ENCODE results near the gene TCP1. TPM values are rescaled to one million over a fixed set of nuclear protein-coding genes. Genes with fewer than 3 reads are reported as not detected.
"Not testable (repeated sequence)": the region's sequence is repeated elsewhere in the genome, so short reads cannot be mapped to it uniquely, and the experiment has no call there.

TCP1 gene
- polyA plus RNA-seq, 1 donor: 210 TPM

DNA sequence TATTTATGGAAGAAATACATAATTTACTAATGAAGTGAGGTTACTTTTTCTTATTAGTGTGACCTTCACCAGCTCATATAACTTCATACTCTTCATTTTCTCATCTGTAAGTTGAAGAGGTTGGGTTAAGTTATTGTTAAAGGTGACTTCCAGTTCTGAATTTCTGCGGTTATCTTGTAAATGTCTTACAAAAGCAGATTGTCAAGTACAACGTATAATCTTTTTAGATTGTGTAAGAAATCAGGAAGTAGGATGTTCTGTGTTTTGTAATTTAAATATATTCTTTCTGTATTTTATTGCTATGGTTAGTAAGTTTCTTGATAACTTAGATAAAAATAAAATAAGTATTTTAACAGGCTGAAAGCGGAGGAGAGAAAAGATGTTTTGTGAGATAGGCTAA, 50.1 kb downstream of the TCP1 start:
- DNase-seq (ENCODE audit: low read depth): no peak

DNA sequence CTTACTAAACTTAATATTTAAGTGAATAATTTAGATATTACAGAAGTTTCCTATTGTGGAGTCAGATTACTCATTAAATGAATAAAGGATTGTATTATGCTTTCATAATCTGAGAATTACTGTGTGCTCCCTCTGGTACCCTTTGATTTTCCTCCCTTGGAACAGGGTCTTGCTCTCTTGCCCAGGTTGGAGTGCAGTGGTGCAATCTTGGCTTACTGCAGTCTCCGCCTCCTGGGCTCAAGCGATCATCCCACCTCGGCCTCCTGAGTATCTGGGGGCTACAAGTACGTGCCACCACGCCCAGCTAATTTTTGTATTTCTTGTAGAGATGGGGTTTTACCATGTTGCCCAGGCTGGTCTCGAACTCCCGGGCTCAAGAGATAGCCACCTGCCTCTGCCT, 52.5 kb downstream of the TCP1 start:
- no peak for DNase-seq (ENCODE audit: low read depth)

DNA sequence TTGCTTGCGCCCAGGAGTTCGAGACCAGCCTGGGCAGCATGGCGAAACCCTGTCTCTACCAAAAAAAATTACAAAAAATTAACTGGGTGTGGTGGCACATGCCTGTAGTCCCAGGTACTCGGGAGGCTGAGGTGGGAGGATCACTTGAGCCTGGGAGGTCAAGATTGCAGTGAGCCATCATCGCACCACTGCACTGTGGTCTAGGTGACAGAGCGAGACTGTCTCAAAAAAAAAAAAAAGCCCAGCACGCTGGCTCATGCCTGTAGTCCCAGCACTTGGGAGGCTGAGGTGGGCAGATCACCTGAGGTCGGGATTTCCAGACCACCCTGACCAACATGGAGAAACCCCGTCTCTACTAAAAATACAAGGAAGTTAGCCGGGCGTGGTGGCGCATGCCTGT, 56.0 kb downstream of the TCP1 start:
- DNase-seq (ENCODE audit: low read depth): not testable (repeated sequence)

DNA sequence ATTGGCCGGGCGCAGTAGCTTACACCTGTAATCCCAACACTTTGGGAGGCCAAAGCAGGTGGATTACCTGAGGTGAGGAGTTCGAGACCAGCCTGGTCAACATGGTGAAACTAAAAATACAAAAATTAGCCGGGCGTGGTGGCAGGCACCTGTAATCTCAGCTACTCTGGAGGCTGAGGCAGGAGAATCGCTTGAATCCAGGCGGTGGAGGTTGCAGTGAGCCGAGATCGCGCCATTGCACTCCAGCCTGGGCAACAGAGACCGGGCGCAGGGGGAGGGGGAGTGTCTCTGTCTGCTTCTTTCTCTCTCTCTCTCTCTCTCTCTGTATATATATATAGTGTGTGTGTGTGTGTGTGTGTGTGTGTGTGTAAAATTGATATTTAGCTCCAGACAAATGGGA, 56.9 kb downstream of the TCP1 start:
- not testable (repeated sequence) for DNase-seq (ENCODE audit: low read depth)

DNA sequence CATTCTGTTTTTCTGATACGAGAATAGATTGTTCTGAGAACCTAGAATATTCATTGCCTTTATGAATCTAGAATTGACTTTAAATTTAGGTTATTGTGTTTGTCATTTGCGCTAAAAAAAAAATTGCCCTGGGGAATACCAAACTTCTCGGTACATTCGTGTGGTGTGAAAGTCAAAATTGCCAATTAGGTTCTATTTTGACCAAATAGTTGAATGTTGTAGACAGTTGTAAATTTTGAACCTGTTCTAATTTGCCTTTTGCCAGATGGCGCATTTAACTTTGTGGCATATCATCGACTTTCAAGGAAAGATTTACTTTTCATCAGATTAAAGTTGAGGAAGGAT, 59.1 kb downstream of the TCP1 start:
- no peak for DNase-seq (ENCODE audit: low read depth)

DNA sequence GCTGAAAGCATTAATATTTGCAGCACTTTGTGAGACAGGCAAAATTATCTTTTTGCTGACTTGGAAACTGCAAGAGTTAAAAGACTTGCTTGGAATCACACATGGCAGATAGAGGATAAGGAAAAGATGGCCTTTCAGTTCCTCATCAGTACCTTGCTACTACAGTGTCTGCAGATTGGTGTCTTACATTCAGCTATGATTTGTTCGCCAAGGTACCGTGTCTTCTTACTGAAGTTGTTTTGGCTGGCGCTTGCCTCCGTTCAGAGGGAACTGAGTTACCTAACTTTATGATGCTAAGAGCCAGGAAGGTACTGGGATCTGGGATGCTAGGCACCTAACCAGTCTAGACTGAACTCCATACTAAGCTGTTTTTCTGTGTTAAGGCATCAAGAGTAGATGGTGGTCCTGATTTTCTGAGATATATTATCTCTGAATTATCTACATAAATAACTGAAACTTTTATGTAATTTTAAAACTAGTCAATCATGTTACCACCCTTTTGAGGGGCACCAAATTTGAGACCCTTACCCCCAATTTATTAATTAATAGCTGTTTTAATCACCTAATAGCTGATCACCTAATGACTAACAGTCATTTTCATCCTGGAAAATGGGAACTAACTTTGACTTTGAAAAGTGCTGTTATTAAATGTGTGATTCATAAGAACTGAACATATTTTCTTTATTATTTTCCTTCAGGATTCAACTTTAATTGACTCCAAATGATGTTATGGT, 59.6 kb downstream of the TCP1 start:
- DNase-seq (ENCODE audit: low read depth): no peak

DNA sequence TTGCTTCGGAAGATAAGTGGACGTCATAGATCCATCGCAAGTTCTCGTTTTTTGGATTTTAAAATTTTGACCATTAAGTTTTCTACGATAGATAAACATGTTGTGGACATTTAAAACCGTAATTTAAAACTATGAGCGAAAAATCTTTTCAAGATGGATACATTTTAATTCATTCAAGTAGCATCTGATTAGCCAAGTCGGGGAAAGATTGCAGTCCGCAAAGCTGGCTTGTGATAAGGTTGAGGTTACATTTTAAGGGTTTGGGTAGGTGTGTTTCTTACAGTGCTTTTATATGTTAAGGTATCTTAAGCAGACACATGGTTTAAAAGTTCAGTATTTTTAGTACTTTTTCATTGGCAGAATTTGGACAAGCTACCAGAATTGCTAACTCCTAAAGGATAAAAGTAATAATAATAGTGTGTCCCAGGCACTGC, 60.9 kb downstream of the TCP1 start:
- DNase-seq (ENCODE audit: low read depth): no peak

Other genes with a start within 250 kb of the TCP1 start
- gene SOD2, start 96.4 kb downstream of the TCP1 start, polyA plus RNA-seq (ENCODE audit: insufficient read length): 92.6 TPM
- 64.7 TPM for gene WTAP, start 62.1 kb downstream of the TCP1 start, polyA plus RNA-seq (ENCODE audit: insufficient read length)
- 16.2 TPM for gene ACAT2, start 27.6 kb downstream of the TCP1 start, polyA plus RNA-seq (ENCODE audit: insufficient read length)
- 79.1 TPM for gene MRPL18, start 865 bp upstream of the TCP1 start, polyA plus RNA-seq (ENCODE audit: insufficient read length)
- gene PNLDC1, start 10.7 kb upstream of the TCP1 start, polyA plus RNA-seq (ENCODE audit: insufficient read length): 0.23 TPM
- 0.18 TPM for gene MAS1, start 101.4 kb upstream of the TCP1 start, polyA plus RNA-seq (ENCODE audit: insufficient read length)
- 124 TPM for gene IGF2R, start 179.5 kb upstream of the TCP1 start, polyA plus RNA-seq (ENCODE audit: insufficient read length)

All from forelimb muscle (tissue), 1 donor.